Measurements from ENCODE around the gene TBC1D5. TPM values are rescaled to one million over a fixed set of nuclear protein-coding genes. Genes with fewer than 3 reads are reported as not detected.
A peak's percentile ranks its signal among the peaks of the same experiment; 100 is the strongest.

Gene TBC1D5
- total RNA-seq, 1 donor from 2014 or later: 55.6 TPM

GRCh38 chr3:17431004-17431403 is 311.4 kb downstream of the TBC1D5 start:
- DNase-seq (ENCODE audit: low spot score, unreplicated experiment): no peak
- Mint-ChIP-seq H3K4me3 (ENCODE audit: low read depth) (no peak overlapping the region), H3K4me1 (ENCODE audit: low read depth) (peaks cover 3% of the 10 kb centered on the region), H3K36me3 (ENCODE audit: insufficient read depth) (no peaks in the 10 kb centered on the region), H3K9me3 (ENCODE audit: low read depth) (no peaks in the 10 kb centered on the region), H3K27ac (no peak overlapping the region), H3K27me3 (no peaks in the 10 kb centered on the region)
- peak; percentile 58 for TF ChIP-seq CTCF (IDR thresholded peaks at IDR 0.05; ENCODE audit: unreplicated experiment)

- no peak for DNase-seq (ENCODE audit: low spot score, unreplicated experiment)
- Mint-ChIP-seq H3K27me3 (no peaks in the 10 kb centered on the region), H3K27ac (peak overlapping the region; percentile 71), H3K4me3 (ENCODE audit: low read depth) (no peak overlapping the region), H3K36me3 (ENCODE audit: insufficient read depth) (no peaks in the 10 kb centered on the region), H3K9me3 (ENCODE audit: low read depth) (no peaks in the 10 kb centered on the region), H3K4me1 (ENCODE audit: low read depth) (peaks cover 5% of the 10 kb centered on the region)
- TF ChIP-seq CTCF (IDR thresholded peaks at IDR 0.05; ENCODE audit: unreplicated experiment): no peak
Measured at GRCh38 chr3:17430582-17430981, 311.8 kb downstream of the TBC1D5 start.

- H3K27me3 Mint-ChIP-seq: no peaks in the 10 kb centered on the region
- no peak for TF ChIP-seq CTCF (IDR thresholded peaks at IDR 0.05; ENCODE audit: unreplicated experiment)
- H3K9me3 Mint-ChIP-seq (ENCODE audit: low read depth): no peaks in the 10 kb centered on the region
- DNase-seq (ENCODE audit: low spot score, unreplicated experiment): no peak
- H3K4me3 Mint-ChIP-seq (ENCODE audit: low read depth): no peak overlapping the region
- H3K36me3 Mint-ChIP-seq (ENCODE audit: insufficient read depth): no peaks in the 10 kb centered on the region
- no peak overlapping the region for H3K27ac Mint-ChIP-seq
- H3K4me1 Mint-ChIP-seq (ENCODE audit: low read depth): peaks cover 10% of the 10 kb centered on the region
Measured at GRCh38 chr3:17423786-17424536, 318.5 kb downstream of the TBC1D5 start.

- no peak for TF ChIP-seq CTCF (IDR thresholded peaks at IDR 0.05; ENCODE audit: unreplicated experiment)
- Mint-ChIP-seq H3K4me3 (ENCODE audit: low read depth) (no peak overlapping the region), H3K4me1 (ENCODE audit: low read depth) (peaks cover 10% of the 10 kb centered on the region), H3K9me3 (ENCODE audit: low read depth) (no peaks in the 10 kb centered on the region), H3K27ac (no peak overlapping the region), H3K27me3 (no peaks in the 10 kb centered on the region), H3K36me3 (ENCODE audit: insufficient read depth) (no peaks in the 10 kb centered on the region)
- DNase-seq (ENCODE audit: low spot score, unreplicated experiment): no peak
Measured at GRCh38 chr3:17422636-17423035, 319.8 kb downstream of the TBC1D5 start.

- no peak for TF ChIP-seq CTCF (IDR thresholded peaks at IDR 0.05; ENCODE audit: unreplicated experiment)
- Mint-ChIP-seq H3K36me3 (ENCODE audit: insufficient read depth) (no peaks in the 10 kb centered on the region), H3K27me3 (no peaks in the 10 kb centered on the region), H3K9me3 (ENCODE audit: low read depth) (no peaks in the 10 kb centered on the region), H3K4me3 (ENCODE audit: low read depth) (no peak overlapping the region), H3K4me1 (ENCODE audit: low read depth) (peaks cover 8% of the 10 kb centered on the region), H3K27ac (no peak overlapping the region)
- DNase-seq (ENCODE audit: low spot score, unreplicated experiment): no peak
Measured at GRCh38 chr3:17420668-17421067, 321.8 kb downstream of the TBC1D5 start.
